A549 (cell line): ENCODE results near the gene UNC5C. TPM values are rescaled to one million over a fixed set of nuclear protein-coding genes. Genes with fewer than 3 reads are reported as not detected.

Source experiments
- ATAC-seq, 2 experiments: fragments of 200-7000 bp in 1 of 2; fragments of >200 bp in 1 of 2; cut with Nextera tagmentation in 1 of 2; cut with Tn5 transposase in 1 of 2; 3 replicates each; pipeline versions ENCODE4 v1.8.0 to v1.9.1; 2018 to 2020; ENCODE audit warnings: mild to moderate bottlenecking in 1 of 2, moderate library complexity in 1 of 2
- CTCF ChIA-PET: fragments of 300-600 bp; sonication (Branson Sonifier 250); formaldehyde crosslinking; extraction: SDS; loops from one replicate; lab custom pipeline; 2021; ENCODE audit warnings: antibody characterized with exemption, inconsistent platforms; lab: Yijun Ruan, JAX
- POLR2A ChIA-PET: fragments of 350-600 bp; formaldehyde crosslinking; extraction: SDS; loops from one replicate; lab custom pipeline; 2021; ENCODE audit warnings: antibody characterized with exemption, inconsistent platforms; lab: Yijun Ruan, JAX
- DNase-seq, 2 experiments: peaks; one replicate each; pipeline versions ENCODE4 v3.0.0 to v3.0.0-alpha.2; 2011 to 2016; ENCODE audit warnings: low read depth in 1 of 2, low spot score in 1 of 2
- FAIRE-seq: peaks from 2 replicates; lab custom pipeline; 2011; peaks lifted over from hg19 to GRCh38; lab: Jason Lieb, UNC
- H3K27ac ChIP-seq, 2 experiments: fragments of >200 bp; sonication (Bioruptor Twin); formaldehyde crosslinking; 3 replicates each; pipeline ENCODE4 v1.5.1; 2016 to 2017
- H3K4me1 ChIP-seq: fragments of >200 bp; sonication (Bioruptor Twin); formaldehyde crosslinking; 3 replicates; pipeline ENCODE4 v1.6.1; 2016
- H3K4me2 ChIP-seq: fragments of >200 bp; sonication (Bioruptor Twin); formaldehyde crosslinking; 3 replicates; pipeline ENCODE4 v1.6.1; 2016
- H3K4me3 ChIP-seq: fragments of >200 bp; sonication (Bioruptor Twin); formaldehyde crosslinking; 3 replicates; pipeline ENCODE4 v1.5.1; 2016
- H3K9me3 ChIP-seq: fragments of >200 bp; sonication (Bioruptor Twin); formaldehyde crosslinking; 3 replicates; pipeline ENCODE4 v1.6.1; 2016
- FOSL2 ChIP-seq, 2 experiments: fragments of 450-650 bp in 1 of 2; fragments of >200 bp in 1 of 2; sonication (Bioruptor Twin) in 1 of 2; formaldehyde crosslinking; IDR thresholded peaks; 2 replicates each; pipeline versions ENCODE4 v1.5.0 to v1.6.1; 2016 to 2020; ENCODE audit warnings: mild to moderate bottlenecking in 1 of 2, moderate library complexity in 1 of 2
- GATA3 ChIP-seq: IDR thresholded peaks from 2 replicates; pipeline ENCODE4 v1.6.1; 2012; ENCODE audit warnings: borderline replicate concordance
- JUN ChIP-seq, 2 experiments: fragments of >200 bp; sonication (Bioruptor Twin); formaldehyde crosslinking; IDR thresholded peaks; 2 replicates in 1 of 2; 3 replicates in 1 of 2; pipeline ENCODE4 v1.6.1; 2016 to 2017
- JUNB ChIP-seq: fragments of >200 bp; sonication (Bioruptor Twin); formaldehyde crosslinking; IDR thresholded peaks from 2 replicates; pipeline ENCODE4 v1.6.1; 2016
- KDM5A ChIP-seq: fragments of 200-600 bp; sonication (generic); IDR thresholded peaks from 2 replicates; pipeline ENCODE4 v1.6.1; 2016; ENCODE audit warnings: antibody characterized with exemption, mild to moderate bottlenecking
- NPAS2 ChIP-seq: fragments of 250-450 bp; sonication (Bioruptor Pico); IDR thresholded peaks from 2 replicates; pipeline ENCODE4 v1.8.0; 2022; ENCODE audit warnings: mild to moderate bottlenecking, moderate library complexity, borderline replicate concordance
- PHF8 ChIP-seq: fragments of 200-600 bp; sonication (generic); IDR thresholded peaks from 2 replicates; pipeline ENCODE4 v1.6.1; 2016; ENCODE audit warnings: low read depth, mild to moderate bottlenecking, antibody characterized with exemption, moderate library complexity, borderline replicate concordance
- POLR2AphosphoS2 ChIP-seq: conservative IDR thresholded peaks from 2 replicates; pipeline ENCODE4 v1.6.1; 2012; ENCODE audit warnings: low read length, improper control_type of control experiment, inconsistent platforms
- RAD21 ChIP-seq, 2 experiments: fragments of >200 bp in 1 of 2; sonication (Bioruptor Twin) in 1 of 2; formaldehyde crosslinking in 1 of 2; IDR thresholded peaks in 1 of 2; conservative IDR thresholded peaks in 1 of 2; 2 replicates in 1 of 2; 3 replicates in 1 of 2; pipeline ENCODE4 v1.6.1; 2012 to 2018; ENCODE audit warnings: inconsistent platforms in 1 of 2
- RCOR1 ChIP-seq: fragments of 150-350 bp; IDR thresholded peaks from 2 replicates; pipeline ENCODE4 v1.6.1; 2014; ENCODE audit warnings: antibody characterized with exemption, low read length, low read depth
- SMC3 ChIP-seq: fragments of >200 bp; sonication (Bioruptor Twin); formaldehyde crosslinking; IDR thresholded peaks from 3 replicates; pipeline ENCODE4 v1.6.1; 2018; ENCODE audit warnings: inconsistent platforms
- TFCP2L1 ChIP-seq: fragments of 250-450 bp; sonication (Bioruptor Pico); IDR thresholded peaks from 2 replicates; pipeline ENCODE4 v1.5.0; 2021; ENCODE audit warnings: mild to moderate bottlenecking
- WGBS: methylation state at CpG from one replicate; pipeline ENCODE4 v1.1.6; 2017; ENCODE audit errors: missing lambda C conversion rate; 5-methylcytosine and 5-hydroxymethylcytosine counted together
- polyA plus RNA-seq, 4 experiments: library from polyadenylated mRNA; depleted of rRNA in 3 of 4; stranded (reverse); fragments of >200 nt; fragmentation: RNase III in 1 of 4; extraction: RNeasy Plus Mini Kit Qiagen cat#74134 plus additional on column Dnase treatment in 1 of 4; gene quantifications; 2 replicates in 3 of 4; 3 replicates in 1 of 4; pipeline ENCODE4 v1.2.3, GENCODE V29; 2011 to 2017
- TF ChIP-seq, protein P1 (sequence below): fragments of >200 bp; sonication (Bioruptor Twin); formaldehyde crosslinking; IDR thresholded peaks from 3 replicates; pipeline ENCODE4 v1.5.1; 2016

Gene UNC5C
- polyA plus RNA-seq, 2 of the 4 experiments (the other 2 are of a cell fraction), result 0.13 TPM; not detected in 1

DNA sequence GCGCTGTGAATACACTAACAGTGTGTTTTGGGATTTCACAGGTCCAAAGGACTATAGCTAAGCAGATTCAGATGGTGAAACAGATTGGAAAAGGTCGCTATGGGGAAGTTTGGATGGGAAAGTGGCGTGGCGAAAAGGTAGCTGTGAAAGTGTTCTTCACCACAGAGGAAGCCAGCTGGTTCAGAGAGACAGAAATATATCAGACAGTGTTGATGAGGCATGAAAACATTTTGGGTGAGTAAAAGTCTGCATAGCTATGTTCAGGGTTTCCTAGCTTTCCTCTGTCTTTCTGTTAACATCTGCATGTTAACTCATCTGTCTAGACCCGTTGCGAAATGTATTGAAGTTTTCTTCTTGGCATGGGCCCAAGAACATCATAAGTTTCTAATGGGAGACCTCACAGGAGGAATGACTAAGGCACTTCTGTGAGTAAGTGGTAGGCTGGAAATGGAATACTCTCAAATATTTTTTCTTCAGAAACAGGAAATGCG, 418.9 kb downstream of the UNC5C start (continued):
- no peak for TF ChIP-seq RCOR1
- peak; percentile 21; the same call in 1 of the 3 replicates for TF ChIP-seq SMC3
- peak; percentile 90 for TF ChIP-seq GATA3
- TF ChIP-seq NPAS2 (CRISPR knock-in tag), result no peak
- no peak for TF ChIP-seq PHF8
- TF ChIP-seq TFCP2L1 (CRISPR knock-in tag), result no peak

DNA sequence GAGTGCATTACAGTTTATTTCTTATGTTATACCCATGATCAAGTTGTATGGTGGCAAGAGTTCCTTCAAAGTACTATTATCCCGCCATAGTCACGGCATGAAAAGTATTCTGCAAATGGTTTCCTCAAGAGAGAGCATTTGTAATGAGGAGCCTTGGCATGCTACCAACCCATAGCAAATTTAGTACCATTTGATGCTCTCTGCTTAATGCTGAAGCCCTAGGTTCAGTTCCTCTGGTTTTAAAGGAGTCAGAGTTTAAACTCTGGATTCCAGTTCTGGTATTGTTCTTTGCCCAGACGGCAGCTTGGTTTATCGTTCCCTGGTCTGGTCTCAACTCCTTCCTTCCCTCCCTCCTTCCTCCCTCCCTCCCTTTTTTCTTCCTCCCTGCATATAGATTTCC, 419.7 kb downstream of the UNC5C start:
- POLR2A ChIA-PET, result no interaction called here
- CTCF ChIA-PET, result interaction anchor here (1.5 kb wide), 1 partner anchor 35 kb away, joined by 6 read pairs; no protein-coding TSS in a partner anchor
- Histone ChIP-seq H3K9me3 (0 out of 3 replicates have a peak, but pooled peaks cover 1% of the 10 kb centered on the region), H3K4me3 (0 out of 3 replicates have a peak overlapping the region, but pooled peaks have one; percentile 15), H3K27ac (peak overlapping the region; percentile 81 to 96), H3K4me1 (peaks cover 54% of the 10 kb centered on the region), H3K4me2 (peak overlapping the region; percentile 78)
- 42% methylated on average over 4 of the region's 4 CpGs for WGBS
- ATAC-seq (peak in 1 of 2 experiments; percentile 15; a peak in 2 of 6 replicates), FAIRE-seq (no peak), DNase-seq (no peak)
- TF ChIP-seq, protein P1, sequence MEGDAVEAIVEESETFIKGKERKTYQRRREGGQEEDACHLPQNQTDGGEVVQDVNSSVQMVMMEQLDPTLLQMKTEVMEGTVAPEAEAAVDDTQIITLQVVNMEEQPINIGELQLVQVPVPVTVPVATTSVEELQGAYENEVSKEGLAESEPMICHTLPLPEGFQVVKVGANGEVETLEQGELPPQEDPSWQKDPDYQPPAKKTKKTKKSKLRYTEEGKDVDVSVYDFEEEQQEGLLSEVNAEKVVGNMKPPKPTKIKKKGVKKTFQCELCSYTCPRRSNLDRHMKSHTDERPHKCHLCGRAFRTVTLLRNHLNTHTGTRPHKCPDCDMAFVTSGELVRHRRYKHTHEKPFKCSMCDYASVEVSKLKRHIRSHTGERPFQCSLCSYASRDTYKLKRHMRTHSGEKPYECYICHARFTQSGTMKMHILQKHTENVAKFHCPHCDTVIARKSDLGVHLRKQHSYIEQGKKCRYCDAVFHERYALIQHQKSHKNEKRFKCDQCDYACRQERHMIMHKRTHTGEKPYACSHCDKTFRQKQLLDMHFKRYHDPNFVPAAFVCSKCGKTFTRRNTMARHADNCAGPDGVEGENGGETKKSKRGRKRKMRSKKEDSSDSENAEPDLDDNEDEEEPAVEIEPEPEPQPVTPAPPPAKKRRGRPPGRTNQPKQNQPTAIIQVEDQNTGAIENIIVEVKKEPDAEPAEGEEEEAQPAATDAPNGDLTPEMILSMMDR, result no peak
- no peak for TF ChIP-seq KDM5A

DNA sequence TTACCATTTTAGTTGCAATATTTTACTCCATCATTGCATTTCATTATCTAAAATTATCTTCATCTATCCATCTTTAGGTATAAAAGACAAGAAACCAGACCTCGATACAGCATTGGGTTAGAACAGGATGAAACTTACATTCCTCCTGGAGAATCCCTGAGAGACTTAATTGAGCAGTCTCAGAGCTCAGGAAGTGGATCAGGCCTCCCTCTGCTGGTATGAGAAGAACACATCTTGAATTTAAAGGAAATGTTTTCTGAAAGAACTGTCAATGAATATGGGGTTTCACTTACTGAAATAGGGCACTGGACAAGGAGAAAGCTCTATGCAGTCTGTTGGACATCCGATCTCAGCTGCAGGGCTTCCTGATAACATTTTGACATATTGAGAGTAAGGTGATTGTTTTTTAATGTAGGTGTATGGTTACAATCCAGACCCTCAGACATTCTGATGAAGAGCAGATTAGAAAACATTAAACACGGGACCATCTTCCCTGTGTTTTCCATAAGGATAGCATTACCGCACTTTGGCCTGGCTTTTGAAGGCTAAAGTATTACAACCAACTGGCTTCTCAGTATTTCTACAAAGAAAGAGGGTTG, 423.8 kb downstream of the UNC5C start:
- Histone ChIP-seq H3K4me2 (peak overlapping the region; percentile 39; the same call in 2 of the 3 replicates), H3K27ac (peak overlapping the region; percentile 12 to 71; a peak in 5 of 6 replicates), H3K4me1 (peaks cover 47% of the 10 kb centered on the region), H3K9me3 (no peaks in the 10 kb centered on the region), H3K4me3 (no peak overlapping the region)
- ChIA-PET CTCF (interaction anchor here (0.5 to 1.9 kb wide), 14 partner anchors 10 to 505 kb away, joined by 3 to 10 read pairs (median 4); no protein-coding TSS in a partner anchor), POLR2A (no interaction called here)
- TF ChIP-seq, protein P1, result peak; percentile 71
- no peak for TF ChIP-seq FOSL2 (IDR thresholded peaks at IDR 0.05)
- no peak for TF ChIP-seq FOSL2 (CRISPR knock-in tag; IDR thresholded peaks at IDR 0.05)
- TF ChIP-seq SMC3, result peak; percentile 73
- peak; percentile 77 to 80 for TF ChIP-seq RAD21 (conservative IDR thresholded peaks at IDR 0.05 in 1 of 2, IDR thresholded peaks at IDR 0.05 in 1 of 2)
- no peak for FAIRE-seq
- WGBS, result 45% methylated on average over 4 of the region's 4 CpGs
- ATAC-seq, result peak; percentile 82 to 85; a peak in 5 of 6 replicates
- peak; percentile 45 to 81 for DNase-seq

DNA sequence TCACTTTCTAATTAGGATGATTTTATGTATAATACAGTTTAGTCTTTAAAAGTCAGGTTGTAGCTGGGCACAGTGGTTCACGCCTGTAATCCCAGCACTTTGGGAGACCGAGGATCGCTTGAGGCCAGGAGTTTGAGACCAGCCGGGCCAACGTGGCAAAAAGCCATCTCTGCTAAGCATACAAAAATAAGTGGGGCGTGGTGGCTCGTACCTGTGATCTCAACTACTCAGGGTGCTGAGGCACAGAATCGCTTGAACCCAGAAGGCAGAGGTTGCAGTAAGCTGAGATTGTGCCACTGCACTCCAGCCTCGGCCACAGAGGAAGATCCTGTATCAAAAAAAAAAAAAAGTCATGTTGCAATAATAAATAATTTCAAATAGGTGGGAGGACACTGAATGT, 426.8 kb downstream of the UNC5C start:
- ChIA-PET POLR2A (no interaction called here), CTCF (no interaction called here)
- ATAC-seq (no peak), FAIRE-seq (no peak), DNase-seq (no peak)
- no peak for TF ChIP-seq RAD21 (conservative IDR thresholded peaks at IDR 0.05 in 1 of 2, IDR thresholded peaks at IDR 0.05 in 1 of 2)
- no peak for TF ChIP-seq JUN (IDR thresholded peaks at IDR 0.05)
- no peak for TF ChIP-seq JUNB
- no peak for TF ChIP-seq POLR2AphosphoS2
- 81% methylated on average over 9 of the region's 9 CpGs for WGBS
- Histone ChIP-seq H3K27ac (0 out of 6 replicates have a peak overlapping the region, but pooled peaks of 1 of the 2 experiments have one; percentile 32), H3K4me3 (no peak overlapping the region), H3K4me2 (no peak overlapping the region), H3K4me1 (peaks cover 28% of the 10 kb centered on the region), H3K9me3 (no peaks in the 10 kb centered on the region)
